PC-3 (cell line): ENCODE data around the gene MYBPC3. TPM values are rescaled to one million over a fixed set of nuclear protein-coding genes. Genes with fewer than 3 reads are reported as not detected.

Experiments used
- ATAC-seq: fragments of 200-7000 bp; cut with Tn5 transposase; 2 replicates; pipeline ENCODE4 v1.9.1; 2020; ENCODE audit warnings: mild to moderate bottlenecking, moderate library complexity
- BruUV-seq: library from RNA; stranded (reverse); fragments of 400-500 nt; replicated peaks from 2 replicates; lab custom pipeline; 2021; lab: Mats Ljungman, UMichigan
- CTCF ChIA-PET: fragments of 300-600 bp; sonication (Branson Sonifier 250); formaldehyde crosslinking; loops from one replicate; lab custom pipeline; 2022; ENCODE audit warnings: antibody characterized with exemption; lab: Charles Lee
- POLR2A ChIA-PET: fragments of 300-600 bp; sonication (Branson Sonifier 250); formaldehyde crosslinking; loops from one replicate; lab custom pipeline; 2022; ENCODE audit warnings: antibody characterized with exemption; ENCODE audit not compliant: unreplicated experiment; lab: Charles Lee
- DNase-seq: peaks from one replicate; pipeline ENCODE4 v3.0.0-alpha.2; 2015
- H2AFZ ChIP-seq: fragments of 300-600 bp; sonication (generic); 2 replicates; pipeline ENCODE4 v1.6.0; 2016; ENCODE audit warnings: antibody characterized with exemption, low read length
- H3F3A ChIP-seq: fragments of 300-600 bp; sonication (generic); one replicate; pipeline ENCODE4 v1.6.0; 2017; ENCODE audit warnings: antibody characterized with exemption, low read length, control low read depth, mild to moderate bottlenecking; ENCODE audit not compliant: unreplicated experiment
- H3K27ac ChIP-seq: fragments of 300-600 bp; sonication (generic); 2 replicates; pipeline ENCODE4 v1.5.1; 2016; ENCODE audit warnings: mild to moderate bottlenecking, low read length
- H3K27me3 ChIP-seq: fragments of 300-600 bp; sonication (generic); 2 replicates; pipeline ENCODE4 v1.6.1; 2016; ENCODE audit warnings: low read length, mixed read lengths
- H3K36me3 ChIP-seq: fragments of 300-600 bp; sonication (generic); 2 replicates; pipeline ENCODE4 v1.6.1; 2016; ENCODE audit warnings: low read depth, mixed run types, low read length, mixed read lengths
- H3K4me1 ChIP-seq: fragments of 300-600 bp; sonication (generic); 2 replicates; pipeline ENCODE4 v1.5.1; 2016; ENCODE audit warnings: low read length; ENCODE audit not compliant: insufficient read depth
- H3K4me2 ChIP-seq: fragments of 300-600 bp; sonication (generic); 2 replicates; pipeline ENCODE4 v1.6.0; 2016; ENCODE audit warnings: low read length
- H3K4me3 ChIP-seq: fragments of 300-600 bp; sonication (generic); 2 replicates; pipeline ENCODE4 v1.5.1; 2016; ENCODE audit warnings: mild to moderate bottlenecking, low read length, mixed read lengths
- H3K79me2 ChIP-seq: fragments of 300-600 bp; sonication (generic); 2 replicates; pipeline ENCODE4 v1.6.1; 2017; ENCODE audit warnings: low read length, mixed read lengths
- H3K9ac ChIP-seq: fragments of 300-600 bp; sonication (generic); 2 replicates; pipeline ENCODE4 v1.6.0; 2016; ENCODE audit warnings: mild to moderate bottlenecking, low read length
- H3K9me2 ChIP-seq: fragments of 300-600 bp; sonication (generic); replicated peaks from 2 replicates; pipeline ENCODE4 v1.6.1; 2016; ENCODE audit warnings: mixed run types, low read length, mixed read lengths
- H3K9me3 ChIP-seq: fragments of 300-600 bp; sonication (generic); 2 replicates; pipeline ENCODE4 v1.6.1; 2016; ENCODE audit warnings: low read length, mixed read lengths
- H4K20me1 ChIP-seq: fragments of 300-600 bp; sonication (generic); 2 replicates; pipeline ENCODE4 v1.6.1; 2016; ENCODE audit warnings: low read length, mixed read lengths
- EZH2 ChIP-seq: fragments of 300-600 bp; sonication (generic); IDR thresholded peaks from one replicate; pipeline ENCODE4 v1.6.1; 2017; ENCODE audit warnings: antibody characterized with exemption, mild to moderate bottlenecking, low read length; ENCODE audit not compliant: unreplicated experiment
- EZH2phosphoT487 ChIP-seq: fragments of 300-600 bp; sonication (generic); IDR thresholded peaks from 2 replicates; pipeline ENCODE4 v1.6.1; 2018; ENCODE audit warnings: mild to moderate bottlenecking, antibody characterized with exemption, low read length, borderline replicate concordance
- intact Hi-C: fragments of 100-400 bp; cut with micrococcal nuclease; formaldehyde crosslinking; loops from 2 replicates; pipeline ENCODE4 v1.9.0; 2023
- total RNA-seq: library from RNA; depleted of rRNA; stranded (reverse); fragments of >200 nt; gene quantifications from 2 replicates; pipeline ENCODE4 v1.2.3, GENCODE V29; 2014
- TF ChIP-seq, protein P1 (sequence below): fragments of 300-600 bp; sonication (generic); conservative IDR thresholded peaks from 2 replicates; pipeline ENCODE4 v1.5.1; 2017; ENCODE audit warnings: antibody characterized with exemption, low read depth, mild to moderate bottlenecking, low read length

The MYBPC3 gene
- total RNA-seq, 1 experiment from 2014 or later: not detected

- Histone ChIP-seq H3K9me3 (no peaks in the 10 kb centered on the region), H3K27me3 (no peaks in the 10 kb centered on the region), H3K9me2 (no peaks in the 10 kb centered on the region), H3F3A (no peaks in the 10 kb centered on the region), H3K4me3 (no peak overlapping the region), H3K79me2 (no peaks in the 10 kb centered on the region), H4K20me1 (no peaks in the 10 kb centered on the region), H3K9ac (no peak overlapping the region), H3K27ac (no peak overlapping the region), H3K4me1 (no peaks in the 10 kb centered on the region), H3K36me3 (peaks cover 15% of the 10 kb centered on the region; the same call in 1 of the 2 replicates), H2AFZ (no peak overlapping the region), H3K4me2 (no peak overlapping the region)
- ATAC-seq: no peak
- TF ChIP-seq EZH2phosphoT487 (no peak), EZH2 (no peak)
- TF ChIP-seq, protein P1, sequence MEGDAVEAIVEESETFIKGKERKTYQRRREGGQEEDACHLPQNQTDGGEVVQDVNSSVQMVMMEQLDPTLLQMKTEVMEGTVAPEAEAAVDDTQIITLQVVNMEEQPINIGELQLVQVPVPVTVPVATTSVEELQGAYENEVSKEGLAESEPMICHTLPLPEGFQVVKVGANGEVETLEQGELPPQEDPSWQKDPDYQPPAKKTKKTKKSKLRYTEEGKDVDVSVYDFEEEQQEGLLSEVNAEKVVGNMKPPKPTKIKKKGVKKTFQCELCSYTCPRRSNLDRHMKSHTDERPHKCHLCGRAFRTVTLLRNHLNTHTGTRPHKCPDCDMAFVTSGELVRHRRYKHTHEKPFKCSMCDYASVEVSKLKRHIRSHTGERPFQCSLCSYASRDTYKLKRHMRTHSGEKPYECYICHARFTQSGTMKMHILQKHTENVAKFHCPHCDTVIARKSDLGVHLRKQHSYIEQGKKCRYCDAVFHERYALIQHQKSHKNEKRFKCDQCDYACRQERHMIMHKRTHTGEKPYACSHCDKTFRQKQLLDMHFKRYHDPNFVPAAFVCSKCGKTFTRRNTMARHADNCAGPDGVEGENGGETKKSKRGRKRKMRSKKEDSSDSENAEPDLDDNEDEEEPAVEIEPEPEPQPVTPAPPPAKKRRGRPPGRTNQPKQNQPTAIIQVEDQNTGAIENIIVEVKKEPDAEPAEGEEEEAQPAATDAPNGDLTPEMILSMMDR: no peak
- CTCF ChIA-PET: no interaction called here
- intact Hi-C loops: no loop called here
- POLR2A ChIA-PET: no interaction called here
- BruUV-seq: no TSS peak
- DNase-seq: no peak
Measured at GRCh38 chr11:47289856-47290255, 62.6 kb downstream of the MYBPC3 start.

DNA sequence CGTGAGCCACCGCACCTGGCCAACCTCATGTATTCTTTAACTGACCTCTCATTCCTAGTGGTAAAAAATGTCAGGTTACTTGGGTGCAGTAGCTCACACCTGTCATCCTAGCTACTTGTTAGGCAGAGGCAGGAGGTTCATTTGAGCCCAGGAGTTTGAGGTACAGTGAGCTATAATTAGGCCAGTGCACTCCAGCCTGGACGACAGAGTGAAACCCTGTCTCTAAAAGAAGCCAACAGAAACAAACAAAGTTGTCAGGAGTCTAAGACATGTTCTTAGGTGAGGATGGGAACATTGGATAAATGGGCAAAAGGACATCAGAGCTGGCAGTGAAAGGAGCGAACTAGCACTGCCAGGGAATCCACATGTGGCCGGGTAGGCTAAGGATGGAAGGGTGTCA is 64.4 kb downstream of the MYBPC3 start:
- Histone ChIP-seq H3K9ac (no peak overlapping the region), H3K36me3 (peaks cover 18% of the 10 kb centered on the region), H3K27ac (no peak overlapping the region), H2AFZ (no peak overlapping the region), H4K20me1 (no peaks in the 10 kb centered on the region), H3F3A (no peaks in the 10 kb centered on the region), H3K4me2 (no peak overlapping the region), H3K79me2 (no peaks in the 10 kb centered on the region), H3K9me3 (no peaks in the 10 kb centered on the region), H3K9me2 (no peaks in the 10 kb centered on the region), H3K4me3 (no peak overlapping the region), H3K4me1 (no peaks in the 10 kb centered on the region), H3K27me3 (no peaks in the 10 kb centered on the region)
- DNase-seq (no peak), ATAC-seq (no peak)
- TF ChIP-seq, protein P1: no peak
- TF ChIP-seq EZH2 (no peak), EZH2phosphoT487 (no peak)
- intact Hi-C loops: no loop called here
- CTCF ChIA-PET: no interaction called here
- POLR2A ChIA-PET: no interaction called here
- no TSS peak for BruUV-seq

DNA sequence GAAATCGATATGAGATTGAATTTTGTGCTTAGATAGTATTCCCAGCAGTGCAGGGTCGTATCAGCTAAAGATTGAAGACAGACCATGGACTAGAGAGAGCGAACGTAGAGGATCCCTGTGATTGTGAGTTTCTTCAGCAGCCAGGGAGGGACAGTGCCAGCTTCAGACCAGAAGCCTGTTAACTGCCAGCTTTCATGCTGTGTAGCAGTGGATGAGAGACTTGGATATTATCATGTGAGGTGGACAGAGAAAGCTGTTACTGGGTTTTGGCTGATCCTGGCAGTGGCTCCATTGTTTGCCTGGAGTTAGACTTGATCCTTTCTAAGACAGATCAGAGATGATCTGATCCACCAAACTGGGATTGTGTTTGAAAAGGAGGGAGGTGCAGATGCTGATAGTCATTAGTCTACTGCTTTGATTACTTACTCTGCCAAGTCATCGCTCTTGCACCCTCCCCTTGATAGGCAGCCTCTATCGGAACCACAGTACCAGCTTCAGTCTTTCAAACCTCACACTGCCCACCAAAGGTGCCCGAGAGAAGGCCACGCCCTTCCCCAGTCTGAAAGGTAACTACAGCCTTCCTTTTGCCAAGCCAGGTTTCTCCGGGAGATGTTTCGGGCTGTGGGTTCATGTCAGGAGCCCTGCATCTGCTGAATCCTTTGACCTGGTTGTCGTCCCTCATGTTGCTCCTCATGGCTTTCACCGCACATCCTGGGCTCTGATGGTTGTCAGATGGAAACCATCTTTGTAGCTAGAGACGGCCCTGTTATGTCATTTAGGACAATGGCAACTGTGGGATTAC is 66.3 kb downstream of the MYBPC3 start:
- ChIA-PET POLR2A (no interaction called here), CTCF (no interaction called here)
- intact Hi-C loops: no loop called here
- no peak overlapping the region for H3K27ac ChIP-seq
- no peak overlapping the region for H3K4me2 ChIP-seq
- H3K9ac ChIP-seq: no peak overlapping the region
- H3K27me3 ChIP-seq: no peaks in the 10 kb centered on the region
- H4K20me1 ChIP-seq: no peaks in the 10 kb centered on the region
- BruUV-seq: no TSS peak
- DNase-seq (no peak), ATAC-seq (no peak)
- H3F3A ChIP-seq: no peaks in the 10 kb centered on the region
- no peaks in the 10 kb centered on the region for H3K9me2 ChIP-seq
- H3K4me1 ChIP-seq: no peaks in the 10 kb centered on the region
- H3K9me3 ChIP-seq: no peaks in the 10 kb centered on the region
- peaks cover 25% of the 10 kb centered on the region for H3K36me3 ChIP-seq
- H3K79me2 ChIP-seq: no peaks in the 10 kb centered on the region
- no peak overlapping the region for H2AFZ ChIP-seq
- H3K4me3 ChIP-seq: no peak overlapping the region
- TF ChIP-seq, protein P1: no peak
- TF ChIP-seq EZH2phosphoT487 (no peak), EZH2 (no peak)
